Nephron (organoid): Measurements from ENCODE around the gene ATP8B4.

Source experiments
- H3K27ac Mint-ChIP-seq, 3 experiments: 2 replicates each; pipeline ENCODE4 v1.8.0; 2020; ENCODE audit warnings: mixed read lengths in 3 of 3, mild to moderate bottlenecking in 2 of 3, moderate library complexity in 1 of 3
- H3K27me3 Mint-ChIP-seq: 2 replicates; pipeline ENCODE4 v1.8.0; 2021; ENCODE audit warnings: low read depth, mild to moderate bottlenecking, moderate library complexity, mixed read lengths
- H3K36me3 Mint-ChIP-seq: 2 replicates; pipeline ENCODE4 v1.8.0; 2020; ENCODE audit warnings: low read depth, mixed read lengths
- H3K4me1 Mint-ChIP-seq: 2 replicates; pipeline ENCODE4 v1.8.0; 2020; ENCODE audit warnings: mixed read lengths
- H3K4me3 Mint-ChIP-seq, 3 experiments: 2 replicates each; pipeline ENCODE4 v1.8.0; 2020; ENCODE audit warnings: mild to moderate bottlenecking in 3 of 3, mixed read lengths in 3 of 3, moderate library complexity in 2 of 3
- H3K9me3 Mint-ChIP-seq: 2 replicates; pipeline ENCODE4 v1.8.0; 2020; ENCODE audit warnings: mixed read lengths
- CTCF ChIP-seq, 3 experiments: fragments of 200-600 bp; sonication (generic); IDR thresholded peaks; one replicate each; pipeline ENCODE4 v1.5.0; 2021; ENCODE audit warnings: antibody characterized with exemption in 3 of 3; ENCODE audit not compliant: unreplicated experiment in 3 of 3

The ATP8B4 gene

GRCh38 chr15:50143255-50143860, 24.3 kb upstream of the ATP8B4 start:
- Mint-ChIP-seq H3K4me1 (peaks cover 19% of the 10 kb centered on the region), H3K27me3 (no peaks in the 10 kb centered on the region), H3K4me3 (no peak overlapping the region), H3K27ac (peak overlapping the region in 1 of 3 experiments; percentile 65), H3K9me3 (no peaks in the 10 kb centered on the region), H3K36me3 (no peaks in the 10 kb centered on the region)
- TF ChIP-seq CTCF (IDR thresholded peaks at IDR 0.05; ENCODE audit: unreplicated experiment in 3 of 3) = no peak

DNA sequence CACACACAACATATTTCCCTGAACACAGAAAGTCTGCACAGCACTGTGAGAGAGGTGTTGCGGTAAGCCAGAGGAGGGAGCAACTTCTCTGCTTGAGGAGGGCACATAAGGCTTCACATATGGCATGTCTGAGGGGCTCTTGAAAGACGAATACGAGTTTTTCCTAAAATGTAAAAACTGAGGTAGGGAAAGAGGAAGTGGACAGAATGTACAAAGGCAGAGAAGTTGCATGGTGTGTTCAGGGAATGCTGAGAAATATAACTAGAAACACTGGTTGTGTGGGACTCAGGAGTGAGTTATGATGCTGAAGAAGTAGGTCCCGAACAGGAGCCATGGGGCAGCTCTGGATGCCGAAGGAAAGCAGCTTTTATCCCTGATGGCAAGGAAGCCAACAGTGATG, 22.8 kb upstream of the ATP8B4 start:
- Mint-ChIP-seq H3K27me3 (no peaks in the 10 kb centered on the region), H3K36me3 (no peaks in the 10 kb centered on the region), H3K4me3 (no peak overlapping the region), H3K27ac (no peak overlapping the region), H3K9me3 (no peaks in the 10 kb centered on the region), H3K4me1 (peaks cover 19% of the 10 kb centered on the region)
- TF ChIP-seq CTCF (IDR thresholded peaks at IDR 0.05; ENCODE audit: unreplicated experiment in 3 of 3) = no peak

- no peak for TF ChIP-seq CTCF (IDR thresholded peaks at IDR 0.05; ENCODE audit: unreplicated experiment in 3 of 3)
- Mint-ChIP-seq H3K9me3 (no peaks in the 10 kb centered on the region), H3K27ac (no peak overlapping the region), H3K36me3 (no peaks in the 10 kb centered on the region), H3K27me3 (no peaks in the 10 kb centered on the region), H3K4me3 (no peak overlapping the region), H3K4me1 (peaks cover 19% of the 10 kb centered on the region)
Observed at GRCh38 chr15:50140983-50141382, 21.9 kb upstream of the ATP8B4 start.

- no peak for TF ChIP-seq CTCF (IDR thresholded peaks at IDR 0.05; ENCODE audit: unreplicated experiment in 3 of 3)
- H3K9me3 Mint-ChIP-seq = no peaks in the 10 kb centered on the region
- H3K4me3 Mint-ChIP-seq = no peak overlapping the region
- no peaks in the 10 kb centered on the region for H3K27me3 Mint-ChIP-seq
- H3K27ac Mint-ChIP-seq = no peak overlapping the region
- peaks cover 13% of the 10 kb centered on the region for H3K4me1 Mint-ChIP-seq
- H3K36me3 Mint-ChIP-seq = no peaks in the 10 kb centered on the region
Observed at GRCh38 chr15:50140098-50140497, 21.1 kb upstream of the ATP8B4 start.

DNA sequence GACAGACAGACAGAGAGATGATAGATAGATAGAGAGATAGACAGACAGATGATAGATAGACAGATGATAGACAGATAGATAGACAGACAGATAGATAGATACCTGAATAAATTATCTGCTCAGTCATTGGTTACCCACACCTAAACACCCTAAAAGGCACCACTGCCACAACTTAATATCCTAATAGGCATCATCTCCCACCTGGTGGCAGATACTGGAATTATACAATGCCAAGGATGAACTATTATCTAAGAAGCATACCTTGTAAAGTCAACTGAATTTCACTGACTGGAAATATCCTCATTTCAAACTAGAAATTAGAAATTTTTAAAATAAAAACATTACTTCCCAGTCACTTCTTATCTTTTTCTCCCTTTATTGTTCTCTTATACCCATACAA, 19.4 kb upstream of the ATP8B4 start:
- Mint-ChIP-seq H3K27ac (no peak overlapping the region), H3K9me3 (no peaks in the 10 kb centered on the region), H3K4me1 (peaks cover 3% of the 10 kb centered on the region), H3K4me3 (no peak overlapping the region), H3K27me3 (no peaks in the 10 kb centered on the region), H3K36me3 (no peaks in the 10 kb centered on the region)
- TF ChIP-seq CTCF (IDR thresholded peaks at IDR 0.05; ENCODE audit: unreplicated experiment in 3 of 3) = peak in 1 of 3 experiments; percentile 17

DNA sequence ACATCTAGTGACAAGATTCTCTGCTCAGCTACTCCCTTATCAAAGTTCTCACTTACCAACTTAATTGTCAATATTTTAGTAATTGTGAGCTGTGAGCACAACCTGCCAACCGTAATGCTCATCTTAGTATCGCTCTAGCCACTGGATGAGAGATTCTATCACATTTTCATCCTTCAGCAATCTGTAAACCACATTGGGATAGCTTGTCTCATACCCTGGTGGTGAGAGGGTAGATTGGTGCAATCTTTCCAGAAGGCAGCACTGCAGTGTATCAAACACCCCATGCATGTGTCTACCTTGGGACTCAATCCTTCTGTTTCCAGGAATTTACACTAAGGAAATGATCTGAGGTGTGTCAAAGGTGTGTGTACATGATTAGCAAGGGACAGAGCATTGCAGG, 18.9 kb upstream of the ATP8B4 start:
- H3K27ac Mint-ChIP-seq = no peak overlapping the region
- H3K27me3 Mint-ChIP-seq = no peaks in the 10 kb centered on the region
- H3K4me1 Mint-ChIP-seq = peaks cover 3% of the 10 kb centered on the region
- H3K4me3 Mint-ChIP-seq = no peak overlapping the region
- no peaks in the 10 kb centered on the region for H3K36me3 Mint-ChIP-seq
- TF ChIP-seq CTCF (IDR thresholded peaks at IDR 0.05; ENCODE audit: unreplicated experiment in 3 of 3) = no peak
- no peaks in the 10 kb centered on the region for H3K9me3 Mint-ChIP-seq
